ENCODE measurements around the gene EPN3. TPM values are rescaled to one million over a fixed set of nuclear protein-coding genes. Genes with fewer than 3 reads are reported as not detected.

EPN3 gene
- total RNA-seq, 1 donor from 2014 or later = 19.9 TPM

GRCh38 chr17:50589095-50589705 is 56.7 kb downstream of the EPN3 start:
- Histone ChIP-seq H3K4me1 (peaks cover 52% of the 10 kb centered on the region), H3K27ac (replicated peaks) (peak overlapping the region; percentile 66), H3K36me3 (no peaks in the 10 kb centered on the region), H3K27me3 (ENCODE audit: low read depth) (no peaks in the 10 kb centered on the region), H3K4me3 (no peak overlapping the region), H3K9me3 (replicated peaks) (no peaks in the 10 kb centered on the region)
- DNase-seq = no peak
- no peak for TF ChIP-seq CTCF (IDR thresholded peaks at IDR 0.05; ENCODE audit: borderline replicate concordance)
- intact Hi-C loops (cut with micrococcal nuclease) = no loop called here

- no peaks in the 10 kb centered on the region for H3K27me3 ChIP-seq (ENCODE audit: low read depth)
- TF ChIP-seq CTCF (IDR thresholded peaks at IDR 0.05; ENCODE audit: borderline replicate concordance) = no peak
- no peak for DNase-seq
- intact Hi-C loops (cut with micrococcal nuclease) = no loop called here
- H3K27ac ChIP-seq (replicated peaks) = no peak overlapping the region
- H3K4me1 ChIP-seq = peaks cover 42% of the 10 kb centered on the region
- no peaks in the 10 kb centered on the region for H3K9me3 ChIP-seq (replicated peaks)
- no peak overlapping the region for H3K4me3 ChIP-seq
- H3K36me3 ChIP-seq = no peaks in the 10 kb centered on the region
These were observed 58.6 kb downstream of the EPN3 start for GRCh38 chr17:50590946-50591737.

- no peaks in the 10 kb centered on the region for H3K27me3 ChIP-seq (ENCODE audit: low read depth)
- H3K4me1 ChIP-seq = peaks cover 35% of the 10 kb centered on the region
- H3K36me3 ChIP-seq = no peaks in the 10 kb centered on the region
- DNase-seq = peak; percentile 41
- TF ChIP-seq CTCF (IDR thresholded peaks at IDR 0.05; ENCODE audit: borderline replicate concordance) = no peak
- intact Hi-C loops (cut with micrococcal nuclease) = no loop called here
- H3K27ac ChIP-seq (replicated peaks) = no peak overlapping the region
- H3K9me3 ChIP-seq (replicated peaks) = no peaks in the 10 kb centered on the region
- H3K4me3 ChIP-seq = no peak overlapping the region
These were observed 60.8 kb downstream of the EPN3 start for GRCh38 chr17:50593321-50593720.

Other genes starting within 250 kb of the EPN3 start
- 12.6 TPM for gene XYLT2, start 186.6 kb upstream of the EPN3 start, total RNA-seq
- 85.0 TPM for gene MRPL27, start 159.6 kb upstream of the EPN3 start, total RNA-seq
- gene EME1, start 159.5 kb upstream of the EPN3 start, total RNA-seq = 0.74 TPM
- 23.7 TPM for gene LRRC59, start 135.2 kb upstream of the EPN3 start, total RNA-seq
- 18.2 TPM for gene ACSF2, start 106.5 kb upstream of the EPN3 start, total RNA-seq
- gene CHAD, start 63.9 kb upstream of the EPN3 start, total RNA-seq = not detected
- gene RSAD1, start 53.9 kb upstream of the EPN3 start, total RNA-seq = 51.7 TPM
- 0.82 TPM for gene MYCBPAP, start 24.3 kb upstream of the EPN3 start, total RNA-seq
- gene SPATA20, start 14.4 kb downstream of the EPN3 start, total RNA-seq = 66.3 TPM
- 0.58 TPM for gene CACNA1G, start 28.0 kb downstream of the EPN3 start, total RNA-seq
- gene ABCC3, start 102.1 kb downstream of the EPN3 start, total RNA-seq = 0.88 TPM
- gene ANKRD40, start 175.2 kb downstream of the EPN3 start, total RNA-seq = 53.1 TPM
- 64.4 TPM for gene LUC7L3, start 186.9 kb downstream of the EPN3 start, total RNA-seq
- not detected for gene ANKRD40CL, start 234.8 kb downstream of the EPN3 start, total RNA-seq